CD4-positive, alpha-beta memory T cell (primary cell): Measurements from ENCODE around the gene ANKS6. TPM values are rescaled to one million over a fixed set of nuclear protein-coding genes. Genes with fewer than 3 reads are reported as not detected.

Source experiments
- CTCF ChIA-PET: fragments of 350-600 bp; sonication (Branson Sonifier 250); formaldehyde crosslinking; loops from one replicate; lab custom pipeline; 2021; ENCODE audit warnings: inconsistent platforms; ENCODE audit not compliant: partially characterized antibody; lab: Charles Lee
- POLR2A ChIA-PET: fragments of 350-600 bp; sonication (Branson Sonifier 250); formaldehyde crosslinking; loops from one replicate; lab custom pipeline; 2021; ENCODE audit not compliant: partially characterized antibody; lab: Charles Lee
- DNase-seq, 5 donors: peaks; one replicate each; pipeline versions ENCODE4 v3.0.0 to v3.0.0-alpha.2; 2020 to 2022; ENCODE audit warnings: mixed read lengths in 1 of 5
- H3K27ac ChIP-seq: one replicate; pipeline ENCODE4 v1.7.0; 2013; ENCODE audit warnings: low read depth, low read length
- H3K27me3 ChIP-seq: 2 replicates; pipeline ENCODE4 v1.7.0; 2013; ENCODE audit warnings: mild to moderate bottlenecking, low read length, moderate library complexity; ENCODE audit not compliant: insufficient read depth
- H3K36me3 ChIP-seq: 2 replicates; pipeline ENCODE4 v1.7.0; 2013; ENCODE audit warnings: mild to moderate bottlenecking, low read length, moderate library complexity; ENCODE audit not compliant: insufficient read depth
- H3K4me1 ChIP-seq: 2 replicates; pipeline ENCODE4 v1.7.0; 2013; ENCODE audit warnings: mild to moderate bottlenecking, low read length, moderate library complexity; ENCODE audit not compliant: insufficient read depth
- H3K4me3 ChIP-seq, 2 donors: one replicate each; pipeline ENCODE4 v1.7.0; 2013; ENCODE audit warnings: low read length in 2 of 2, mild to moderate bottlenecking in 1 of 2
- H3K9me3 ChIP-seq, 2 donors: one replicate each; pipeline ENCODE4 v1.7.0; 2013; ENCODE audit warnings: low read length in 2 of 2, control low read depth in 1 of 2; ENCODE audit not compliant: control insufficient read depth in 1 of 2
- H3K27ac Mint-ChIP-seq, 7 donors: one replicate each; pipeline ENCODE4 v1.8.0; 2020 to 2021; ENCODE audit warnings: mixed read lengths in 7 of 7, mild to moderate bottlenecking in 6 of 7, inconsistent platforms in 3 of 7, moderate library complexity in 3 of 7
- H3K27me3 Mint-ChIP-seq, 2 donors: one replicate each; pipeline ENCODE4 v1.8.0; 2020 to 2021; ENCODE audit warnings: mixed read lengths in 2 of 2
- H3K36me3 Mint-ChIP-seq, 2 donors: one replicate each; pipeline ENCODE4 v1.8.0; 2020 to 2021; ENCODE audit warnings: mixed read lengths in 2 of 2, inconsistent platforms in 1 of 2, mild to moderate bottlenecking in 1 of 2
- H3K4me1 Mint-ChIP-seq, 4 donors: one replicate each; pipeline ENCODE4 v1.8.0; 2020 to 2021; ENCODE audit warnings: mixed read lengths in 4 of 4, mild to moderate bottlenecking in 1 of 4
- H3K4me3 Mint-ChIP-seq, 8 donors: one replicate each; pipeline ENCODE4 v1.8.0; 2020 to 2021; ENCODE audit warnings: mixed read lengths in 8 of 8, mild to moderate bottlenecking in 7 of 8, moderate library complexity in 6 of 8, inconsistent platforms in 3 of 8
- H3K9me3 Mint-ChIP-seq, 8 donors: one replicate each; pipeline ENCODE4 v1.8.0; 2020 to 2021; ENCODE audit warnings: mixed read lengths in 8 of 8, mild to moderate bottlenecking in 5 of 8, inconsistent platforms in 3 of 8, moderate library complexity in 1 of 8
- intact Hi-C: fragments of 100-400 bp; cut with micrococcal nuclease; formaldehyde crosslinking; loops from one replicate; pipeline ENCODE4 v1.15.1; 2023
- polyA plus RNA-seq, 2 donors: library from polyadenylated mRNA; unstranded; fragments of 300-500 nt; fragmentation: Illumina TruSeq; gene quantifications; one replicate each; pipeline ENCODE4 v1.2.3, GENCODE V29; 2021
- total RNA-seq, 2 experiments: library from RNA; stranded (reverse); gene quantifications; one replicate each; pipeline ENCODE4 v1.2.3, GENCODE V29; 2021

Gene ANKS6
- total and polyA plus RNA-seq, 4 experiments from 2014 or later, result 2.5 to 12.2 (median 9.6) TPM

DNA sequence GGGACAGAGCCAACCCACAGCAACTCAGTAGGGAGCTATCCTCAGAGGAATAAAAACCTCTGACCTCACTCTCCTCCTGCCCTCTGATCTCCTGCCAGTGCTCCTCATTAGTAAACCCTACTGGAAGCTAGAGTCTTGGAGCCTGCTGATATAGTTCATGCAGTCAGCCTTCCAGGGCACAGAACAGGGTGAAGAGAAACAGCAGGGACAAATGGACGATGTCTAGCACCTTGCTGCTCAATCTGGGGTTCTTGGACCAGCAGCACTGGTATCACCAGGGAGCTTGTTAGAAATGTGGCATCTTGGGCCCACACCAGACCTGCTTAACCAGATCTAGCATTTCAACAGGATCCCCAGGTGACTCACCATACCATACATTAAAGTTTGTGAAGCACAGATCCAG is 5.6 kb upstream of the ANKS6 start:
- H3K9me3 Mint-ChIP-seq, result peaks cover 0 to 13% (median 8%) of the 10 kb centered on the region in 8 donors
- H3K4me3 Mint-ChIP-seq, result no peak overlapping the region
- Histone ChIP-seq H3K27ac (no peak overlapping the region), H3K4me3 (no peak overlapping the region), H3K9me3 (no peaks in the 10 kb centered on the region), H3K4me1 (peaks cover 6% of the 10 kb centered on the region), H3K36me3 (no peaks in the 10 kb centered on the region), H3K27me3 (peaks cover 3% of the 10 kb centered on the region)
- no peaks in the 10 kb centered on the region for H3K36me3 Mint-ChIP-seq
- intact Hi-C loops, result no loop called here
- DNase-seq, result no peak
- ChIA-PET POLR2A (no interaction called here), CTCF (interaction anchor here (1.0 to 1.2 kb wide), 3 partner anchors 15 to 339 kb away, joined by 3 to 6 read pairs (median 3); no protein-coding TSS in a partner anchor)
- no peak overlapping the region for H3K27ac Mint-ChIP-seq
- peaks cover 5 to 10% of the 10 kb centered on the region in 2 donors for H3K27me3 Mint-ChIP-seq
- peaks cover 3 to 20% (median 7%) of the 10 kb centered on the region in 4 donors for H3K4me1 Mint-ChIP-seq

DNA sequence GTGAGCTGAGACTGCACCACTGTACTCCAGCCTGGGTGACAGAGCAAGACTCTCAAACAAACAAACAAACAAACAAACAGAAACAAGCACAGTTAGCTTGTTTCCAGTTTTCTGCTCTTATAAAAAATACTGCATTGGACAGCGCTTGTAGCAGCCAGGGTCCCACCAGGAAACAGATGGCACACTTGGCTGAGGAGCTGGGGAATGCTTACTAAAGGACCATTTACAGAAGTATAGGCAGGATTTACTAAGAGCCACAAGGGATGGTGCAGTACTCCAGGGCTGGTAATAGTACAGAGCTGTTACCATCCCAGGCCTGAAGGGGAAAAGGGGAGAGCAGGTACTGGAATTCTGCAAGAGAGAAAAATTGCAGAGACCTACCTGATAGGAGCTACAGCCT is 5.2 kb upstream of the ANKS6 start:
- Histone ChIP-seq H3K27ac (no peak overlapping the region), H3K4me3 (no peak overlapping the region), H3K4me1 (peaks cover 7% of the 10 kb centered on the region), H3K9me3 (no peaks in the 10 kb centered on the region), H3K36me3 (no peaks in the 10 kb centered on the region), H3K27me3 (peaks cover 3% of the 10 kb centered on the region)
- H3K36me3 Mint-ChIP-seq, result no peaks in the 10 kb centered on the region
- H3K4me1 Mint-ChIP-seq, result peaks cover 3 to 19% (median 7%) of the 10 kb centered on the region in 4 donors
- H3K27me3 Mint-ChIP-seq, result peaks cover 5 to 10% of the 10 kb centered on the region in 2 donors
- DNase-seq, result no peak
- no peak overlapping the region for H3K27ac Mint-ChIP-seq
- H3K9me3 Mint-ChIP-seq, result peaks cover 0 to 13% (median 8%) of the 10 kb centered on the region in 8 donors
- POLR2A ChIA-PET, result no interaction called here
- CTCF ChIA-PET, result interaction anchor here (1.0 to 1.2 kb wide), 3 partner anchors 15 to 340 kb away, joined by 3 to 6 read pairs (median 3); no protein-coding TSS in a partner anchor
- no peak overlapping the region for H3K4me3 Mint-ChIP-seq
- intact Hi-C loops, result no loop called here

DNA sequence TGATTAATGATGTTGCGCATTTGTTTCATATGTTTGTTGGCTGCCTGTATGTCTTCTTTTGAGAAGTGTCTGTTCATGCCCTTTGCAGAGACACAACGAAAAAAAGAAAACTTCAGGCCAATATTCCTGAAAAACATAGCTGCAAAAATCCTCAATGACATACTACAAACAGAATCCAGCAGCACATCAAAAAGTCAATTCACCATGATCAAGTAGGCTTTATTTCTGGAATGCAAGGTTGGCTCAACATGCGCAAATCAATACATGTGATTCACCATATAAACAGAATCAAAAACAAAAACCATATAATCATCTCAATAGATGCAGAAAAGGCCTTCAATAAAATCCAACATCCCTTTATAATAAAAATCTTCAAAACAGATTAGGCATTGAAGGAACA is 1.9 kb upstream of the ANKS6 start:
- ChIA-PET POLR2A (no interaction called here), CTCF (interaction anchor here (1.4 to 1.6 kb wide), 2 partner anchors 9 to 22 kb away, joined by 4 to 12 read pairs; partner anchors contain the start of gene GALNT12)
- Mint-ChIP-seq H3K27ac (peak overlapping the region in 2 of 7 donors; percentile 36 to 81), H3K4me3 (peak overlapping the region in 2 of 8 donors; percentile 39 to 60), H3K36me3 (no peaks in the 10 kb centered on the region), H3K9me3 (peaks cover 0 to 13% (median 8%) of the 10 kb centered on the region in 8 donors), H3K27me3 (peaks cover 3 to 6% of the 10 kb centered on the region in 2 donors), H3K4me1 (peaks cover 17 to 35% (median 22%) of the 10 kb centered on the region in 4 donors)
- H3K4me1 ChIP-seq, result peaks cover 16% of the 10 kb centered on the region
- H3K27ac ChIP-seq, result no peak overlapping the region
- H3K4me3 ChIP-seq, result no peak overlapping the region
- H3K9me3 ChIP-seq, result no peaks in the 10 kb centered on the region
- no peak for DNase-seq
- H3K27me3 ChIP-seq, result peaks cover 3% of the 10 kb centered on the region
- no peaks in the 10 kb centered on the region for H3K36me3 ChIP-seq
- intact Hi-C loops, result loop anchor here (5.0 to 10.0 kb wide), 3 partner anchors 1024 to 1637 kb away; partner anchors contain the start of genes NR4A3 and XPA

DNA sequence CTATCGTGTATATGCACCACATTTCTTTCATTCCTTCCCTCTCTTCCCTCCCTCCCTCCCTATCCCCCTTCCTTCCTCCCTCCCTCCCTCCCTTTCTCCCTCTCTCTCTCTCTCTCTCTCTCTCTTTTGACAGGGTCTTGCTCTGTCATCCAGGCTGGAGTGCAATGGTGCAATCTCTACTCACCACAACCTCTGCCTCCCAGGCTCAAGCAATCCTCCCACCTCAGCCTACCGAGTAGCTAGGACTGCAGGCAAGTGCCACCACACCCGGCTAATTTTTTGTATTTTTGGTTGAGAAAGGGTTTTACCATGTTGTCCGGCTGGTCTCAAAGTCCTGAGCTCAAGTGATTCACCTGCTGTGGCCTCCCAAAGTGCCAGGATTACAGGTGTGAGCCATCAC is 1.1 kb upstream of the ANKS6 start:
- Histone ChIP-seq H3K27ac (no peak overlapping the region), H3K4me1 (peaks cover 16% of the 10 kb centered on the region), H3K36me3 (no peaks in the 10 kb centered on the region), H3K9me3 (no peaks in the 10 kb centered on the region), H3K27me3 (peaks cover 3% of the 10 kb centered on the region), H3K4me3 (no peak overlapping the region)
- intact Hi-C loops, result loop anchor here (5.0 to 10.0 kb wide), 3 partner anchors 1025 to 1637 kb away; partner anchors contain the start of genes NR4A3 and XPA
- CTCF ChIA-PET, result interaction anchor here (0.9 to 1.6 kb wide), 3 partner anchors 9 to 450 kb away, joined by 3 to 12 read pairs (median 4); partner anchors contain the start of gene GALNT12
- Mint-ChIP-seq H3K27ac (peak overlapping the region in 2 of 7 donors; percentile 32 to 81), H3K27me3 (peaks cover 3 to 6% of the 10 kb centered on the region in 2 donors), H3K36me3 (no peaks in the 10 kb centered on the region), H3K9me3 (peaks cover 0 to 13% (median 8%) of the 10 kb centered on the region in 8 donors), H3K4me3 (peak overlapping the region; percentile 55 to 91 (median 86)), H3K4me1 (peaks cover 17 to 41% (median 25%) of the 10 kb centered on the region in 4 donors)
- POLR2A ChIA-PET, result interaction anchor here (3.5 kb wide), 1 partner anchor 10 kb away, joined by 23 read pairs; the partner anchor contains the start of gene GALNT12
- no peak for DNase-seq

DNA sequence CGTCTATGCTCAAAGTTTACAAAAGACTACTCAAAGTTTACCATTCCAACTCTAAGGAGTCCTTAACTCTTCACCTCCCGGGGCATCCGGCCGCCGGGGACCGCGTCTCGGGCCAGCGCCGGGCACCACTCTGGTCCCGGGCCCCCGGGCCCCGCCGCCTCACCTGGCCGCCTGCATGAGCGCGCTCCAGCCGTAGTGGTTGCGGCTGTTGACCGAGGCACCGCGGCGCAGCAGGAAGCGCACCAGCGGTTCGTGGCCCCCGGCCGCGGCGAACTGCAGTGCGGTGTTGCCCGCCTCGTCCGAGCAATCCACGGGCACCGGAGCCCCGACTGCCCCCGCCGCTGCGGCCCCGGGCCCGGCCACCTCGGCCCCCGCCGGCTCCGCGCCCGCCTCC is 388 bp downstream of the ANKS6 start:
- Mint-ChIP-seq H3K27me3 (no peaks in the 10 kb centered on the region), H3K9me3 (peaks cover 0 to 13% (median 8%) of the 10 kb centered on the region in 8 donors), H3K36me3 (peaks cover 0 to 2% of the 10 kb centered on the region in 2 donors), H3K27ac (peak overlapping the region in 2 of 7 donors; percentile 49 to 67), H3K4me3 (peak overlapping the region; percentile 11 to 83 (median 61)), H3K4me1 (peaks cover 26 to 48% (median 35%) of the 10 kb centered on the region in 4 donors)
- Histone ChIP-seq H3K9me3 (no peaks in the 10 kb centered on the region), H3K4me1 (peaks cover 22% of the 10 kb centered on the region), H3K4me3 (peak overlapping the region in 1 of 2 donors; percentile 62), H3K27ac (peak overlapping the region; percentile 7), H3K36me3 (no peaks in the 10 kb centered on the region), H3K27me3 (no peaks in the 10 kb centered on the region)
- DNase-seq, result peak in 1 of 5 donors; percentile 7
- intact Hi-C loops, result loop anchor here (1.0 to 10.0 kb wide), 4 partner anchors 12 to 1639 kb away; partner anchors contain the start of genes NR4A3 and XPA
- POLR2A ChIA-PET, result interaction anchor here (3.5 kb wide), 1 partner anchor 12 kb away, joined by 23 read pairs; the partner anchor contains the start of gene GALNT12
- CTCF ChIA-PET, result interaction anchor here (1.5 kb wide), 1 partner anchor 8 kb away, joined by 4 read pairs; no protein-coding TSS in a partner anchor

DNA sequence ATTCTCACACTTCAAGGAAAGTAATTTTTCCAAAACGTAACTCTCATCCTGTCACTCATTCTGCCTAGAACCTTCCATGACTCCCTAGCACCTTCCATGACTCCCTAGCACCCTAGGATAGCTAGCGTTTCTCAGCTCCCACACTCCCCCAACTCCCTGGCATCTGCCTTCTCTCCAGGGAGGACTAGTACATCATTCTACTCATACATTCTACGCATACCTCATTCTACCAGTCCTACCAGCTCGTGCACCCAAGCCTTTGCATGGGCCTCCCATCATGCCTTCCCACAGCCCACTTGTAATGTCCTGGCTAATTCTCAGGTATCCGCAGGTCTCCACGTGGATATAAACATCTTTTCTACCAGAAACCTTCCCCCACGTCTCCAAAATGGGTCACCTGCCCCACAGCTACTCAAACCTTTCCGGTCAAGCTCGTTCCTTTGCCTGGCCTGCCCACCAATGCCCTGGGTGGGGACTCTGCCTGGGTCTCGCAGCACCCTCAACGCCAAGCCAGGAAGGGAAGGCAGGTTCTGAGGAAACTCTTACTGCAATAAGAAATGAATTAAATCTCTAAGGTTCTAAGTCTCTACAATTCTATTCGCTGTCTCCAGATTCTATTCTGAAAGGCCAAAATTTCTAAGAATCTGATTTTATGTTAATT is 930 bp downstream of the ANKS6 start:
- no peaks in the 10 kb centered on the region for H3K27me3 ChIP-seq
- Mint-ChIP-seq H3K4me1 (peaks cover 26 to 48% (median 36%) of the 10 kb centered on the region in 4 donors), H3K4me3 (peak overlapping the region; percentile 11 to 83 (median 61)), H3K9me3 (peaks cover 0 to 13% (median 8%) of the 10 kb centered on the region in 8 donors), H3K36me3 (peaks cover 0 to 2% of the 10 kb centered on the region in 2 donors), H3K27me3 (no peaks in the 10 kb centered on the region), H3K27ac (peak overlapping the region in 5 of 7 donors; percentile 43 to 67 (median 53))
- H3K4me1 ChIP-seq, result peaks cover 23% of the 10 kb centered on the region
- H3K4me3 ChIP-seq, result peak overlapping the region in 1 of 2 donors; percentile 62
- CTCF ChIA-PET, result interaction anchor here (1.5 kb wide), 1 partner anchor 9 kb away, joined by 4 read pairs; no protein-coding TSS in a partner anchor
- H3K9me3 ChIP-seq, result no peaks in the 10 kb centered on the region
- intact Hi-C loops, result loop anchor here (5.0 to 10.0 kb wide), 3 partner anchors 1027 to 1639 kb away; partner anchors contain the start of genes NR4A3 and XPA
- H3K27ac ChIP-seq, result peak overlapping the region; percentile 7
- DNase-seq, result no peak
- no peaks in the 10 kb centered on the region for H3K36me3 ChIP-seq
- POLR2A ChIA-PET, result interaction anchor here (3.5 kb wide), 1 partner anchor 12 kb away, joined by 23 read pairs; the partner anchor contains the start of gene GALNT12
